GM23338 (cell line): ENCODE measurements around the gene UNC13C. TPM values are rescaled to one million over a fixed set of nuclear protein-coding genes. Genes with fewer than 3 reads are reported as not detected.

Source experiments
- ATAC-seq: fragments of 200-7000 bp; cut with Tn5 transposase; 3 replicates; pipeline ENCODE4 v1.9.1; 2020
- DNase-seq: peaks from one replicate; pipeline ENCODE4 v3.0.0-alpha.2; 2015; ENCODE audit warnings: low spot score
- H2AFZ ChIP-seq: fragments of 200-600 bp; sonication (generic); 2 replicates; pipeline ENCODE4 v1.8.0; 2016; ENCODE audit warnings: antibody characterized with exemption, mild to moderate bottlenecking, moderate library complexity
- H3F3A ChIP-seq: fragments of 200-600 bp; sonication (generic); replicated peaks from 2 replicates; pipeline ENCODE4 v1.8.0; 2017; ENCODE audit warnings: antibody characterized with exemption, mixed run types, low read depth
- H3K27ac ChIP-seq: fragments of 200-600 bp; sonication (generic); 2 replicates; pipeline ENCODE4 v1.6.1; 2016; ENCODE audit warnings: low read depth
- H3K27me3 ChIP-seq: fragments of 200-600 bp; sonication (generic); 2 replicates; pipeline ENCODE4 v1.8.0; 2016; ENCODE audit warnings: mild to moderate bottlenecking, mixed run types, moderate library complexity; ENCODE audit not compliant: insufficient read depth
- H3K36me3 ChIP-seq: fragments of 200-600 bp; sonication (generic); 2 replicates; pipeline ENCODE4 v1.8.0; 2016; ENCODE audit warnings: mild to moderate bottlenecking; ENCODE audit not compliant: insufficient read depth
- H3K4me1 ChIP-seq: fragments of 200-600 bp; sonication (generic); 2 replicates; pipeline ENCODE4 v1.8.0; 2016; ENCODE audit warnings: mild to moderate bottlenecking, moderate library complexity; ENCODE audit not compliant: insufficient read depth
- H3K4me2 ChIP-seq: fragments of 200-600 bp; sonication (generic); 2 replicates; pipeline ENCODE4 v1.7.1; 2017; ENCODE audit warnings: mixed run types
- H3K4me3 ChIP-seq: fragments of 200-600 bp; sonication (generic); 2 replicates; pipeline ENCODE4 v1.6.1; 2016; ENCODE audit warnings: mixed run types
- H3K79me2 ChIP-seq: fragments of 200-600 bp; sonication (generic); replicated peaks from 2 replicates; pipeline ENCODE4 v1.8.0; 2017; ENCODE audit warnings: mild to moderate bottlenecking; ENCODE audit not compliant: insufficient read depth
- H3K9me2 ChIP-seq: fragments of 200-600 bp; sonication (generic); 2 replicates; pipeline ENCODE4 v1.8.0; 2017; ENCODE audit not compliant: insufficient read depth
- H4K20me1 ChIP-seq: fragments of 200-600 bp; sonication (generic); replicated peaks from 2 replicates; pipeline ENCODE4 v1.8.0; 2017; ENCODE audit warnings: mild to moderate bottlenecking; ENCODE audit not compliant: insufficient read depth
- H3K27ac Mint-ChIP-seq: 2 replicates; pipeline ENCODE4 v1.8.0; 2020; ENCODE audit warnings: inconsistent platforms, mild to moderate bottlenecking, moderate library complexity, mixed read lengths
- H3K27me3 Mint-ChIP-seq: 3 replicates; pipeline ENCODE4 v1.8.0; 2022; ENCODE audit warnings: low read depth, mild to moderate bottlenecking, moderate library complexity, mixed read lengths, inconsistent platforms; ENCODE audit not compliant: insufficient read depth, poor library complexity
- H3K36me3 Mint-ChIP-seq: 3 replicates; pipeline ENCODE4 v1.8.0; 2021; ENCODE audit warnings: low read depth, mild to moderate bottlenecking, inconsistent platforms, moderate library complexity, mixed read lengths
- H3K4me1 Mint-ChIP-seq: 3 replicates; pipeline ENCODE4 v1.8.0; 2020; ENCODE audit warnings: mild to moderate bottlenecking, inconsistent platforms, mixed read lengths
- H3K4me3 Mint-ChIP-seq: 3 replicates; pipeline ENCODE4 v1.8.0; 2021; ENCODE audit warnings: moderate library complexity, mild to moderate bottlenecking, inconsistent platforms, mixed read lengths
- H3K9me3 Mint-ChIP-seq: 3 replicates; pipeline ENCODE4 v1.8.0; 2020; ENCODE audit warnings: moderate library complexity, mild to moderate bottlenecking, inconsistent platforms, mixed read lengths
- CREB1 ChIP-seq: fragments of 250-450 bp; sonication (Bioruptor Pico); IDR thresholded peaks from 2 replicates; pipeline ENCODE4 v1.5.0; 2020; ENCODE audit warnings: low read depth, mild to moderate bottlenecking, moderate library complexity
- CTCF ChIP-seq, 2 experiments: fragments of 200-600 bp in 1 of 2; sonication (generic) in 1 of 2; conservative IDR thresholded peaks; 2 replicates each; pipeline versions ENCODE4 v1.5.1 to v1.6.1; 2016 to 2017; ENCODE audit warnings: antibody characterized with exemption in 2 of 2, low read depth in 2 of 2, mild to moderate bottlenecking in 2 of 2, moderate library complexity in 1 of 2
- ETS1 ChIP-seq: IDR thresholded peaks from 2 replicates; pipeline ENCODE4 v1.6.1; 2016; ENCODE audit warnings: antibody characterized with exemption
- EZH2 ChIP-seq: fragments of 200-600 bp; sonication (generic); IDR thresholded peaks from one replicate; pipeline ENCODE4 v1.8.0; 2017; ENCODE audit warnings: antibody characterized with exemption, mild to moderate bottlenecking, low read depth; ENCODE audit not compliant: unreplicated experiment
- EZH2phosphoT487 ChIP-seq: fragments of 200-600 bp; sonication (generic); IDR thresholded peaks from one replicate; pipeline ENCODE4 v1.8.1; 2018; ENCODE audit warnings: antibody characterized with exemption; ENCODE audit not compliant: unreplicated experiment
- JUNB ChIP-seq: IDR thresholded peaks from one replicate; pipeline ENCODE4 v1.6.1; 2016; ENCODE audit warnings: antibody characterized with exemption; ENCODE audit not compliant: unreplicated experiment
- NANOG ChIP-seq: IDR thresholded peaks from 2 replicates; pipeline ENCODE4 v1.6.1; 2016; ENCODE audit warnings: antibody characterized with exemption, borderline replicate concordance
- POLR2AphosphoS5 ChIP-seq: IDR thresholded peaks from 2 replicates; pipeline ENCODE4 v1.6.1; 2016; ENCODE audit warnings: antibody characterized with exemption, low read depth
- STAT1 ChIP-seq: IDR thresholded peaks from one replicate; pipeline ENCODE4 v1.6.1; 2016; ENCODE audit warnings: antibody characterized with exemption; ENCODE audit not compliant: unreplicated experiment
- ZNF114 ChIP-seq: fragments of 250-450 bp; sonication (Bioruptor Pico); IDR thresholded peaks from 2 replicates; pipeline ENCODE4 v1.5.0; 2020; ENCODE audit warnings: mild to moderate bottlenecking, moderate library complexity
- ZNF331 ChIP-seq: fragments of 250-450 bp; sonication (Bioruptor Pico); IDR thresholded peaks from 2 replicates; pipeline ENCODE4 v1.5.0; 2020; ENCODE audit warnings: low read depth, mild to moderate bottlenecking, moderate library complexity
- polyA plus RNA-seq: library from polyadenylated mRNA; unstranded; fragments of >200 nt; fragmentation: Nextera tagmentation; extraction: Ambion mirVana; gene quantifications from 2 replicates; pipeline ENCODE4 v1.2.1, GENCODE V29; 2016
- total RNA-seq: library from RNA; depleted of rRNA; stranded (reverse); fragments of >200 nt; shearing (Covaris generic); gene quantifications from 2 replicates; pipeline ENCODE4 v1.2.3, GENCODE V29; 2014
- TF ChIP-seq, protein P1 (sequence below): IDR thresholded peaks from one replicate; pipeline ENCODE4 v1.6.1; 2018; ENCODE audit warnings: antibody characterized with exemption; ENCODE audit not compliant: unreplicated experiment
- TF ChIP-seq, protein P2 (sequence below): fragments of 250-450 bp; sonication (Bioruptor Pico); IDR thresholded peaks from 2 replicates; pipeline ENCODE4 v1.5.0; 2020; ENCODE audit warnings: mild to moderate bottlenecking, moderate library complexity

The UNC13C gene
- total and polyA plus RNA-seq, 2 experiments from 2014 or later, result 0.03 TPM; not detected in 1

DNA sequence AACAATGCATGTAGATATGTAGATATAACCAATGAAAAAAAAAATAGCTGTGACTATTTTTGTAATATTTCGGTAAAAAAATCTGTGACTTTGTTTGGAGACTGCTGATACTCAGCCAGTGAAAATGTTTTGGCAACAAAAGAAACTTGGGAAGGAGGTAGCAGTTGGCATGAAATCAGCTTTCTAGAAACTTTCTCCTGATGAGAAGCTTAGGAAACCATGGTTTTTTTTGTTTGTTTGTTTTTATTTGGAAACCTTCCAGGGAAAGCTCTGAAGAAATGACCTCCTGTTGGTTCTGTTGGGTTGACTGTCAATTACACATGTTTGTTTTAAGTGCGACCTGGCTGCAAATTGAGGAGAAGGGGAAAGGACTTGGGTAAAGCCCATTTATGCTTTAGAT lies 445.9 kb downstream of the UNC13C start:
- Histone ChIP-seq H2AFZ (no peak overlapping the region), H3K9me2 (no peaks in the 10 kb centered on the region), H4K20me1 (no peaks in the 10 kb centered on the region), H3K4me1 (no peaks in the 10 kb centered on the region), H3K4me3 (no peak overlapping the region), H3K27ac (no peak overlapping the region), H3K27me3 (no peaks in the 10 kb centered on the region), H3K4me2 (no peak overlapping the region), H3F3A (no peaks in the 10 kb centered on the region), H3K36me3 (peaks cover 8% of the 10 kb centered on the region; the same call in 1 of the 2 replicates), H3K79me2 (no peaks in the 10 kb centered on the region)
- ATAC-seq (no peak), DNase-seq (no peak)
- Mint-ChIP-seq H3K4me3 (no peak overlapping the region), H3K4me1 (no peaks in the 10 kb centered on the region), H3K9me3 (peaks cover 30% of the 10 kb centered on the region), H3K27me3 (no peaks in the 10 kb centered on the region), H3K27ac (no peak overlapping the region), H3K36me3 (no peaks in the 10 kb centered on the region)
- no peak for TF ChIP-seq POLR2AphosphoS5
- no peak for TF ChIP-seq NANOG
- TF ChIP-seq, protein P1, sequence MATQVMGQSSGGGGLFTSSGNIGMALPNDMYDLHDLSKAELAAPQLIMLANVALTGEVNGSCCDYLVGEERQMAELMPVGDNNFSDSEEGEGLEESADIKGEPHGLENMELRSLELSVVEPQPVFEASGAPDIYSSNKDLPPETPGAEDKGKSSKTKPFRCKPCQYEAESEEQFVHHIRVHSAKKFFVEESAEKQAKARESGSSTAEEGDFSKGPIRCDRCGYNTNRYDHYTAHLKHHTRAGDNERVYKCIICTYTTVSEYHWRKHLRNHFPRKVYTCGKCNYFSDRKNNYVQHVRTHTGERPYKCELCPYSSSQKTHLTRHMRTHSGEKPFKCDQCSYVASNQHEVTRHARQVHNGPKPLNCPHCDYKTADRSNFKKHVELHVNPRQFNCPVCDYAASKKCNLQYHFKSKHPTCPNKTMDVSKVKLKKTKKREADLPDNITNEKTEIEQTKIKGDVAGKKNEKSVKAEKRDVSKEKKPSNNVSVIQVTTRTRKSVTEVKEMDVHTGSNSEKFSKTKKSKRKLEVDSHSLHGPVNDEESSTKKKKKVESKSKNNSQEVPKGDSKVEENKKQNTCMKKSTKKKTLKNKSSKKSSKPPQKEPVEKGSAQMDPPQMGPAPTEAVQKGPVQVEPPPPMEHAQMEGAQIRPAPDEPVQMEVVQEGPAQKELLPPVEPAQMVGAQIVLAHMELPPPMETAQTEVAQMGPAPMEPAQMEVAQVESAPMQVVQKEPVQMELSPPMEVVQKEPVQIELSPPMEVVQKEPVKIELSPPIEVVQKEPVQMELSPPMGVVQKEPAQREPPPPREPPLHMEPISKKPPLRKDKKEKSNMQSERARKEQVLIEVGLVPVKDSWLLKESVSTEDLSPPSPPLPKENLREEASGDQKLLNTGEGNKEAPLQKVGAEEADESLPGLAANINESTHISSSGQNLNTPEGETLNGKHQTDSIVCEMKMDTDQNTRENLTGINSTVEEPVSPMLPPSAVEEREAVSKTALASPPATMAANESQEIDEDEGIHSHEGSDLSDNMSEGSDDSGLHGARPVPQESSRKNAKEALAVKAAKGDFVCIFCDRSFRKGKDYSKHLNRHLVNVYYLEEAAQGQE, result no peak
- TF ChIP-seq EZH2, result no peak
- no peak for TF ChIP-seq CREB1 (CRISPR knock-in tag)
- TF ChIP-seq STAT1, result no peak
- TF ChIP-seq EZH2phosphoT487, result no peak
- no peak for TF ChIP-seq ETS1
- TF ChIP-seq, protein P2, sequence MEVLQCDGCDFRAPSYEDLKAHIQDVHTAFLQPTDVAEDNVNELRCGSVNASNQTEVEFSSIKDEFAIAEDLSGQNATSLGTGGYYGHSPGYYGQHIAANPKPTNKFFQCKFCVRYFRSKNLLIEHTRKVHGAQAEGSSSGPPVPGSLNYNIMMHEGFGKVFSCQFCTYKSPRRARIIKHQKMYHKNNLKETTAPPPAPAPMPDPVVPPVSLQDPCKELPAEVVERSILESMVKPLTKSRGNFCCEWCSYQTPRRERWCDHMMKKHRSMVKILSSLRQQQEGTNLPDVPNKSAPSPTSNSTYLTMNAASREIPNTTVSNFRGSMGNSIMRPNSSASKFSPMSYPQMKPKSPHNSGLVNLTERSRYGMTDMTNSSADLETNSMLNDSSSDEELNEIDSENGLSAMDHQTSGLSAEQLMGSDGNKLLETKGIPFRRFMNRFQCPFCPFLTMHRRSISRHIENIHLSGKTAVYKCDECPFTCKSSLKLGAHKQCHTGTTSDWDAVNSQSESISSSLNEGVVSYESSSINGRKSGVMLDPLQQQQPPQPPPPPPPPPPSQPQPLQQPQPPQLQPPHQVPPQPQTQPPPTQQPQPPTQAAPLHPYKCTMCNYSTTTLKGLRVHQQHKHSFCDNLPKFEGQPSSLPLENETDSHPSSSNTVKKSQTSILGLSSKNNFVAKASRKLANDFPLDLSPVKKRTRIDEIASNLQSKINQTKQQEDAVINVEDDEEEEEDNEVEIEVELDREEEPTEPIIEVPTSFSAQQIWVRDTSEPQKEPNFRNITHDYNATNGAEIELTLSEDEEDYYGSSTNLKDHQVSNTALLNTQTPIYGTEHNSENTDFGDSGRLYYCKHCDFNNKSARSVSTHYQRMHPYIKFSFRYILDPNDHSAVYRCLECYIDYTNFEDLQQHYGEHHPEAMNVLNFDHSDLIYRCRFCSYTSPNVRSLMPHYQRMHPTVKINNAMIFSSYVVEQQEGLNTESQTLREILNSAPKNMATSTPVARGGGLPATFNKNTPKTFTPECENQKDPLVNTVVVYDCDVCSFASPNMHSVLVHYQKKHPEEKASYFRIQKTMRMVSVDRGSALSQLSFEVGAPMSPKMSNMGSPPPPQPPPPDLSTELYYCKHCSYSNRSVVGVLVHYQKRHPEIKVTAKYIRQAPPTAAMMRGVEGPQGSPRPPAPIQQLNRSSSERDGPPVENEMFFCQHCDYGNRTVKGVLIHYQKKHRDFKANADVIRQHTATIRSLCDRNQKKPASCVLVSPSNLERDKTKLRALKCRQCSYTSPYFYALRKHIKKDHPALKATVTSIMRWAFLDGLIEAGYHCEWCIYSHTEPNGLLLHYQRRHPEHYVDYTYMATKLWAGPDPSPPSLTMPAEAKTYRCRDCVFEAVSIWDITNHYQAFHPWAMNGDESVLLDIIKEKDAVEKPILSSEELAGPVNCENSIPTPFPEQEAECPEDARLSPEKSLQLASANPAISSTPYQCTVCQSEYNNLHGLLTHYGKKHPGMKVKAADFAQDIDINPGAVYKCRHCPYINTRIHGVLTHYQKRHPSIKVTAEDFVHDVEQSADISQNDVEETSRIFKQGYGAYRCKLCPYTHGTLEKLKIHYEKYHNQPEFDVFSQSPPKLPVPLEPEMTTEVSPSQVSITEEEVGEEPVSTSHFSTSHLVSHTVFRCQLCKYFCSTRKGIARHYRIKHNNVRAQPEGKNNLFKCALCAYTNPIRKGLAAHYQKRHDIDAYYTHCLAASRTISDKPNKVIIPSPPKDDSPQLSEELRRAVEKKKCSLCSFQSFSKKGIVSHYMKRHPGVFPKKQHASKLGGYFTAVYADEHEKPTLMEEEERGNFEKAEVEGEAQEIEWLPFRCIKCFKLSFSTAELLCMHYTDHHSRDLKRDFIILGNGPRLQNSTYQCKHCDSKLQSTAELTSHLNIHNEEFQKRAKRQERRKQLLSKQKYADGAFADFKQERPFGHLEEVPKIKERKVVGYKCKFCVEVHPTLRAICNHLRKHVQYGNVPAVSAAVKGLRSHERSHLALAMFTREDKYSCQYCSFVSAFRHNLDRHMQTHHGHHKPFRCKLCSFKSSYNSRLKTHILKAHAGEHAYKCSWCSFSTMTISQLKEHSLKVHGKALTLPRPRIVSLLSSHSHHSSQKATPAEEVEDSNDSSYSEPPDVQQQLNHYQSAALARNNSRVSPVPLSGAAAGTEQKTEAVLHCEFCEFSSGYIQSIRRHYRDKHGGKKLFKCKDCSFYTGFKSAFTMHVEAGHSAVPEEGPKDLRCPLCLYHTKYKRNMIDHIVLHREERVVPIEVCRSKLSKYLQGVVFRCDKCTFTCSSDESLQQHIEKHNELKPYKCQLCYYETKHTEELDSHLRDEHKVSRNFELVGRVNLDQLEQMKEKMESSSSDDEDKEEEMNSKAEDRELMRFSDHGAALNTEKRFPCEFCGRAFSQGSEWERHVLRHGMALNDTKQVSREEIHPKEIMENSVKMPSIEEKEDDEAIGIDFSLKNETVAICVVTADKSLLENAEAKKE, result no peak
- no peak for TF ChIP-seq JUNB
- no peak for TF ChIP-seq ZNF114 (CRISPR knock-in tag)
- no peak for TF ChIP-seq CTCF (conservative IDR thresholded peaks at IDR 0.05; ENCODE audit: low read depth in 2 of 2)
- no peak for TF ChIP-seq ZNF331 (CRISPR knock-in tag)
